ENCODE data around the gene GLRX. TPM values are rescaled to one million over a fixed set of nuclear protein-coding genes. Genes with fewer than 3 reads are reported as not detected.

GLRX gene
- total RNA-seq, 1 donor from 2014 or later: 63.3 TPM

DNA sequence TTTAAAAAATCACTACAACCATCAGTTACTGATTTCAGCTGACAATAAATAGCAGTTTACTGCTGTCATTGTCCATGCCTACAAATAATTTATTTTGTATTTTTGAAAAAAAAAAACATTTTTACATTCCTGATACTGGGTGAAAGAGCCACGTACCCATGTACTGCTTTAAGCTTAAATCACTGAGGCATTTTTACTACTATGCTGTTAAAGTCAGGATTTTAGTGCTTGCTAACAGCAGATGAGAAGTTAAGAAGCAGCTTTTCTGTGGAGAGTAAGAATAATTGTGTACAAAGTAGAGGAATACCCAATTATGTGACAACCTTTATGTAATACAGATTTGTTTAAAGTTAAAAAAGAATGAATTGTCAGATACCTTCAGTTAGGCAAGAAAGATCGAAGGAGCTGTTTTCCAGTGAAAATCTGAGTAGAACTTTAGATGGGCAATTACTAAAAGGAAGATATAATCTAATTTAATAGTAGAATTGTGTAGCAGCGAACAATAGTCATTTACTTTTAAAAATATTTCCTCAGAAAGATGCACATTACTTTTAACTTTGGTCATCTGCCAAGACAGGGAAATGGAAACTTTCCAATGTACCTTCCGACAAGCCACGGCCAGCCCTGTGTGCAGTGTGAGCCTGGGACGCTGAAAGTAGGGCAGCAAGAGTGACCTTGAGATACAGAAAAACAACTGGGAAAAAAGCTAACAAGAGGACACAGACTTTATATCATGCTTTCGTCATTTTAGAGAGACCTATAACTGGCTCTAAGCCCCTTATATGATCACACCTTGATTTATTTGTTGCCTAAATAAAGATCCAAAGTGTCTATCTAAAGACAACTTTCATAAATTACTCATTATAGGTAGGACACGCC, 51.5 kb downstream of the GLRX start:
- no peaks in the 10 kb centered on the region for H3K36me3 ChIP-seq
- no peaks in the 10 kb centered on the region for H3K9me3 ChIP-seq
- no peak overlapping the region for H3K4me3 ChIP-seq
- no peak for TF ChIP-seq POLR2A (IDR thresholded peaks at IDR 0.05)
- TF ChIP-seq POLR2AphosphoS5 (IDR thresholded peaks at IDR 0.05; ENCODE audit: insufficient read depth in 1 of 2, low read depth in 1 of 2): peak in 1 of 2 donors; percentile 29
- TF ChIP-seq, protein P1, sequence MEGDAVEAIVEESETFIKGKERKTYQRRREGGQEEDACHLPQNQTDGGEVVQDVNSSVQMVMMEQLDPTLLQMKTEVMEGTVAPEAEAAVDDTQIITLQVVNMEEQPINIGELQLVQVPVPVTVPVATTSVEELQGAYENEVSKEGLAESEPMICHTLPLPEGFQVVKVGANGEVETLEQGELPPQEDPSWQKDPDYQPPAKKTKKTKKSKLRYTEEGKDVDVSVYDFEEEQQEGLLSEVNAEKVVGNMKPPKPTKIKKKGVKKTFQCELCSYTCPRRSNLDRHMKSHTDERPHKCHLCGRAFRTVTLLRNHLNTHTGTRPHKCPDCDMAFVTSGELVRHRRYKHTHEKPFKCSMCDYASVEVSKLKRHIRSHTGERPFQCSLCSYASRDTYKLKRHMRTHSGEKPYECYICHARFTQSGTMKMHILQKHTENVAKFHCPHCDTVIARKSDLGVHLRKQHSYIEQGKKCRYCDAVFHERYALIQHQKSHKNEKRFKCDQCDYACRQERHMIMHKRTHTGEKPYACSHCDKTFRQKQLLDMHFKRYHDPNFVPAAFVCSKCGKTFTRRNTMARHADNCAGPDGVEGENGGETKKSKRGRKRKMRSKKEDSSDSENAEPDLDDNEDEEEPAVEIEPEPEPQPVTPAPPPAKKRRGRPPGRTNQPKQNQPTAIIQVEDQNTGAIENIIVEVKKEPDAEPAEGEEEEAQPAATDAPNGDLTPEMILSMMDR (IDR thresholded peaks at IDR 0.05): no peak
- intact Hi-C loops (cut with DNase I): no loop called here
- DNase-seq (ENCODE audit: extremely low spot score in 2 of 2): no peak
- H3K4me1 ChIP-seq: no peaks in the 10 kb centered on the region
- H3K27ac ChIP-seq: no peak overlapping the region
- no peaks in the 10 kb centered on the region for H3K27me3 ChIP-seq

DNA sequence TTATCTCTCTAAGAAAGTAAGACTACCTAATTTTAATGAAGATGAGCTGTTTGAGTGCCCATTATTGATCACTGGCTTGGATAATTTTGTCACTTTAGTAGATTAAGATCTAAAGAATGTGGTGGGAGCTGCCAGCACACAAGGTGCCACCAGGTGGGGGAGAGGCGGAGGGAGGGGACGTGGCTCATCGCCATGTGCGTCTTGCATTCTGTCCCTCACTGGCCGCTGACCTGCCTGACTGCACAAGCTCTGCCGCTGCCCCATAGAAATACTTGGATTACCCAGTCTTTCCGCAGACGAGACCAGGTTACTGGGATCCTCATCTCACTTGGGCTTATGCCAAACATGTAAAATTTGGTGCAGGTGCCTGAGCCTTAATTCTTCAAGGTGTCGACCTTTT, 53.8 kb downstream of the GLRX start:
- H3K4me3 ChIP-seq: no peak overlapping the region
- no peaks in the 10 kb centered on the region for H3K9me3 ChIP-seq
- H3K27ac ChIP-seq: no peak overlapping the region
- H3K4me1 ChIP-seq: no peaks in the 10 kb centered on the region
- DNase-seq (ENCODE audit: extremely low spot score in 2 of 2): no peak
- no peak for TF ChIP-seq POLR2AphosphoS5 (IDR thresholded peaks at IDR 0.05; ENCODE audit: insufficient read depth in 1 of 2, low read depth in 1 of 2)
- TF ChIP-seq POLR2A (IDR thresholded peaks at IDR 0.05): no peak
- TF ChIP-seq, protein P1 (IDR thresholded peaks at IDR 0.05): no peak
- H3K36me3 ChIP-seq: no peaks in the 10 kb centered on the region
- no peaks in the 10 kb centered on the region for H3K27me3 ChIP-seq
- intact Hi-C loops (cut with DNase I): no loop called here

DNA sequence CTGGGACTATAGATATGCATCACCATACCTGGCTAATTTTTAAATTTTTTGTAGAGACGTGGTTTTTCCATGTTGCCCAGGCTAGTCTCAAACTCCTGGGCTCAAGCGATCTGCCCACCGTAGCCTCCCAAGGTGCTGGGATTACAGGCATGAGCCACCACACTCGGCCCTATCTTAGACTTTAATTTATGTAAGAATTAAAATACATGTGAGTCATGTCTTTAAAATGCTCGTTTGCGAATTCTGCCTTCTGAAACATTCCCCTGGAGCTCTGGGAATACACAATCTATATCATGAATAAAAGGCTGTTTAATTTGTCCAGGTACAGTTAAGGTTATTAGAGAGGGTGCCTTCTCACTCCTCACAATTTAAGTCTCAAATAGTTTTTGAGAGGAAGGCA, 58.6 kb downstream of the GLRX start:
- no peak overlapping the region for H3K4me3 ChIP-seq
- no peak overlapping the region for H3K27ac ChIP-seq
- DNase-seq (ENCODE audit: extremely low spot score in 2 of 2): no peak
- TF ChIP-seq, protein P1 (IDR thresholded peaks at IDR 0.05): no peak
- TF ChIP-seq POLR2AphosphoS5 (IDR thresholded peaks at IDR 0.05; ENCODE audit: insufficient read depth in 1 of 2, low read depth in 1 of 2) (no peak), POLR2A (IDR thresholded peaks at IDR 0.05) (no peak)
- H3K9me3 ChIP-seq: no peaks in the 10 kb centered on the region
- peaks cover 26% of the 10 kb centered on the region for H3K4me1 ChIP-seq
- no peaks in the 10 kb centered on the region for H3K36me3 ChIP-seq
- intact Hi-C loops (cut with DNase I): no loop called here
- no peaks in the 10 kb centered on the region for H3K27me3 ChIP-seq

Other genes starting within 250 kb of the GLRX start
- 1.7 TPM for gene GPR150, start 202.6 kb downstream of the GLRX start, total RNA-seq
- gene RFESD, start 175.9 kb downstream of the GLRX start, total RNA-seq: 1.2 TPM
- gene SPATA9, start 139.7 kb downstream of the GLRX start, total RNA-seq: not detected
- 43.2 TPM for gene RHOBTB3, start 91.4 kb downstream of the GLRX start, total RNA-seq
- 113 TPM for gene ELL2, start 139.1 kb upstream of the GLRX start, total RNA-seq

All from vagina (tissue), 2 donors.